Peyer's patch (tissue), 4 donors: ENCODE measurements around the gene ATP11A.

Experiments
- CTCF ChIP-seq, 6 experiments: fragments of 450-650 bp in 4 of 6; fragments of 200-600 bp in 2 of 6; sonication (generic) in 1 of 6; IDR thresholded peaks; one replicate each; pipeline ENCODE4 v1.5.1; 2017 to 2019; ENCODE audit warnings: antibody characterized with exemption in 6 of 6, mild to moderate bottlenecking in 3 of 6, moderate library complexity in 1 of 6
- POLR2A ChIP-seq, 2 donors: fragments of 450-650 bp; IDR thresholded peaks; one replicate each; pipeline ENCODE4 v1.5.1; 2017; ENCODE audit warnings: antibody characterized with exemption in 2 of 2, mild to moderate bottlenecking in 2 of 2, moderate library complexity in 2 of 2

- TF ChIP-seq CTCF (IDR thresholded peaks at IDR 0.05) (no peak), POLR2A (IDR thresholded peaks at IDR 0.05) (no peak)
Observed at GRCh38 chr13:112719556-112719955, 29.7 kb downstream of the ATP11A start.
